GM12875 (cell line): ENCODE measurements around the gene ASPA.
"Not testable (repeated sequence)": the region's sequence is repeated elsewhere in the genome, so short reads cannot be mapped to it uniquely, and the experiment has no call there.

Source experiments
- H3K4me3 ChIP-seq: one replicate; pipeline ENCODE4 v1.5.1; 2011; ENCODE audit warnings: low read depth, low read length, control low read depth
- TF ChIP-seq, protein P1 (sequence below): IDR thresholded peaks from 2 replicates; pipeline ENCODE4 v1.5.1; 2011; ENCODE audit warnings: low read depth, mild to moderate bottlenecking, control low read depth, inconsistent platforms, low read length, moderate library complexity, borderline replicate concordance; ENCODE audit not compliant: insufficient read depth

ASPA gene

GRCh38 chr17:3507071-3507470 lies 31.3 kb downstream of the ASPA start:
- TF ChIP-seq, protein P1, sequence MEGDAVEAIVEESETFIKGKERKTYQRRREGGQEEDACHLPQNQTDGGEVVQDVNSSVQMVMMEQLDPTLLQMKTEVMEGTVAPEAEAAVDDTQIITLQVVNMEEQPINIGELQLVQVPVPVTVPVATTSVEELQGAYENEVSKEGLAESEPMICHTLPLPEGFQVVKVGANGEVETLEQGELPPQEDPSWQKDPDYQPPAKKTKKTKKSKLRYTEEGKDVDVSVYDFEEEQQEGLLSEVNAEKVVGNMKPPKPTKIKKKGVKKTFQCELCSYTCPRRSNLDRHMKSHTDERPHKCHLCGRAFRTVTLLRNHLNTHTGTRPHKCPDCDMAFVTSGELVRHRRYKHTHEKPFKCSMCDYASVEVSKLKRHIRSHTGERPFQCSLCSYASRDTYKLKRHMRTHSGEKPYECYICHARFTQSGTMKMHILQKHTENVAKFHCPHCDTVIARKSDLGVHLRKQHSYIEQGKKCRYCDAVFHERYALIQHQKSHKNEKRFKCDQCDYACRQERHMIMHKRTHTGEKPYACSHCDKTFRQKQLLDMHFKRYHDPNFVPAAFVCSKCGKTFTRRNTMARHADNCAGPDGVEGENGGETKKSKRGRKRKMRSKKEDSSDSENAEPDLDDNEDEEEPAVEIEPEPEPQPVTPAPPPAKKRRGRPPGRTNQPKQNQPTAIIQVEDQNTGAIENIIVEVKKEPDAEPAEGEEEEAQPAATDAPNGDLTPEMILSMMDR = no peak
- H3K4me3 ChIP-seq = no peak overlapping the region

- no peak overlapping the region for H3K4me3 ChIP-seq
- TF ChIP-seq, protein P1 = no peak
These were observed 32.1 kb downstream of the ASPA start for GRCh38 chr17:3507869-3508268.

DNA sequence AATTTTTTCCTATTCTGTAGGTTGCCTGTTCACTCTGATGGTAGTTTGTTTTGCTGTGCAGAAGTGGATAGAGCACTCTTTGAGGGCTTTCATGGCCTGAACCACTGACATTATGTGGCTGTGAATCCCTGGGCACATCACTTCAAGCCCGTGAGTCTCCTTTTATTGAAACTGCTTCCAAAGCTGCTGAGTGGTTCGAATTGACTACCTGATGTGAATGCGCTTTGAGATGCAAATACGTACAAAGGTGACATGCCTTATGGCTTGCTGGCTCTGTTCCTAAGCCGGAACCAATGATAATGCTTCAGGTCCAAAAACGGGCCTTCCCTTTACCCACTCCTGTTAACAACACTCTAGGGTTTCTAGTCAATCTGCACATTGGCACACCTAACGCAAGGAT lies 34.3 kb downstream of the ASPA start:
- H3K4me3 ChIP-seq = no peak overlapping the region
- TF ChIP-seq, protein P1 = no peak

GRCh38 chr17:3511852-3512504 lies 36.2 kb downstream of the ASPA start:
- TF ChIP-seq, protein P1 = no peak
- no peak overlapping the region for H3K4me3 ChIP-seq

- TF ChIP-seq, protein P1 = no peak
These were observed 36.8 kb downstream of the ASPA start for GRCh38 chr17:3512505-3513171.

DNA sequence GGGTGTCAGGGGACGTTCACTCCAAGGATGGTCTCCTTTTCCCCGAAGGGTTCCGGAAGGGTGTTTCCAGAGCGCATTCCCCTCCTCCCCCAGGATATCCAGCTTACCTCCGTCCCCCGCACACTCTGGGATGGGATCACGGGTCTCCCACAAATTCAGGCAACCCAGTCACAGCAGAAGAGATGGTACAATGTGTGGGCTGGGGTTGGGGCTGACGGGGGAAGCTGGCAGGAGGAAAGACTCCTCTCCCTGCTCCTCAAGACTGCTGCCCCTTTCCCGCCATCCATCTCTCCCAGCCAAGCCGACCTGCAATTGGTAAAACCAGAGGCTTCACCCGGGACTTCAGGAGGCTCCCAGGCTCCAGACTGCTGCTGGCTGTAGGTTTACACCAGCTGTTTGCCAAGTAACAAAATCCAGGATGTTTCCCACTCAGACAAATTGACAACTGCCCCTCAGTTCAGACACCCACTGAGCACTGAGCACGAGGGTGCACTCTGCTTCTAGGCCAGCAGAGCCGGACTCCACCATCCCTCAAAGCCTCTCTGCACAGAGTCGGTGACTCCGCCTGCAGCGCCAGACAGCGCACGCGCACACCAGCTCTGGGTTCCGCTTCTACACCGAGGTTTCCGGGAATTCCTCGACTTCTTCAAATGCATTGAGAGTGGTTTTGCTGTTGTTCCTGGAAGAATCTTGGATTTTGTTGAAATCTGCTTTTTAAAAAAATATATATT lies 37.7 kb downstream of the ASPA start:
- H3K4me3 ChIP-seq = no peak overlapping the region
- TF ChIP-seq, protein P1 = no peak

More at GRCh38 chr17:3512505-3513171, 36.8 kb downstream of the ASPA start:
- H3K4me3 ChIP-seq = no peak overlapping the region

DNA sequence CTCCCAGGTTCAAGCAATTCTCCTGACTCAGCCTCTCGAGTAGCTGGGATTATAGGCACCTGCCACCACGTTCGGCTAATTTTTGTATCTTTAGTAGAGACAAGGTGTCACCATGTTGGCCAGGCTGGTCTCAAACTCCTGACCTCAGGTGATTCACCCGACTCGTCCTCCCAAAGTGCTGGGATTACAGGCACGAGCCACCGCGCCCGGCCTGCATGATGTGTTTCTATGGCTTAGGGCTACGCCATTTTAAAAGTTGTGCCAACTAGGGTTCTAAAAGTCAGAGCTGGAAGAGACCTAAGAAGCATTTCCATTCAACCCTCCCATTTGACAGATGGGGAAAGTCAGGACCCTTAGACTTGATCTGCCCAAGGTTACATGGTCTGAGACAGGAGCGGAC lies 38.4 kb downstream of the ASPA start:
- not testable (repeated sequence) for H3K4me3 ChIP-seq
